Limb (tissue), 2 donors: ENCODE data around the gene ALCAM.
"Not testable (repeated sequence)": the region's sequence is repeated elsewhere in the genome, so short reads cannot be mapped to it uniquely, and the experiment has no call there.

Source experiments
- DNase-seq, 2 donors: peaks; one replicate each; pipeline ENCODE4 v3.0.0-alpha.2; 2016; ENCODE audit errors: extremely low spot score in 2 of 2

Gene ALCAM

DNA sequence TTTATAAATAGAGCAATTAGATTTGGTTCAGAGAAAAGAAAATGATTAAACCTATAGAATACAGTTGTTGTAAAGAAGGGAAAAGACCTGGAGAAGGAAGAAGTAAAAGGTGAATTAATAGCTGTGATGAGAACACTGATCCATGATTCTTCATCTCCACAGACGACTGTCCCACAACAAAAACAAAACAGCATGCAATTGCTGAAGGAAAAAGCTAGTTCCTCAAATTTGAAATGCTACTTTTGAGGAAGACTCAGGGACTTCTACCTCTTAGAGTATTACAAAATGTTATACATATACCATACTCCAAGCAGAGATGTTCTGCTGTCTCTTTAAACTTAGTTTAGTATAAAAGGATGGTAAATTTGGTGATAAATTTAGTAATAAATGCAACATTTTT, 21.5 kb downstream of the ALCAM start:
- DNase-seq = no peak

DNA sequence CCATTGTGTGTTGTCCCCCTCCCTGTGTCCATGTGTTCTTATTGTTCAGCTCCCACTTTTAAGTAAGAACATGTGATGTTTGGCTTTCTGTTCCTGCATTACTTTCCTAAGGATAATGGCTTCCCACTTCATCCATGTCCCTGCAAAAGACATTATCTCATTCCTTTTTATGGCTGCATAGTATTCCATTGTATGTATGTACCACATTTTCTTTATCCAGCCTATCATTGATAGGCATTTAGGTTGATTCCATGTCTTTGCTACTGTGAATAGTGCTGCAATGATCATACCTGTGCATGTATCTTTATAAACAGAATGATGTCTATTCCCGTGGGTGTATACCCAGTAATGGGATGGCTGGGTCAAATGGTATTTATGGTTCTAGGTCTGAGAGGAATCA, 23.1 kb downstream of the ALCAM start:
- DNase-seq = not testable (repeated sequence)

DNA sequence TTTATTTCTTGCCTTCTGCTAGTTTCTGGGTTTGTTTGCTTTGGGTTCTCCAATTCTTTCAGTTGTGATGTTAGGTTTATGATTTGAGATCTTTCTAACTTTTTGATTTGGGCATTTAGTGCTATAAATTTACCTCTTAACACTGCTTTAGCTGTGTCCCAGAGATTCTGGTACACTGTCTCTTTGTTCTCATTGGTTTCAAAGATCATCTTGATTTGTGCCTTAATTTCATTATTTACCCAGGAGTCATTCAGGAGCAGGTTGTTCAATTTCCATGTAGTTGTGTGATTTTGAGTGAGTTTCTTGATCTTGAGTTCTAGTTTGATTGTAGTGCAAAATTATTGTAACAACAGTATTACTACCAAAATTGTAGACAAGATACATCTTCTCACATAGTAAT, 25.9 kb downstream of the ALCAM start:
- DNase-seq = not testable (repeated sequence)

DNA sequence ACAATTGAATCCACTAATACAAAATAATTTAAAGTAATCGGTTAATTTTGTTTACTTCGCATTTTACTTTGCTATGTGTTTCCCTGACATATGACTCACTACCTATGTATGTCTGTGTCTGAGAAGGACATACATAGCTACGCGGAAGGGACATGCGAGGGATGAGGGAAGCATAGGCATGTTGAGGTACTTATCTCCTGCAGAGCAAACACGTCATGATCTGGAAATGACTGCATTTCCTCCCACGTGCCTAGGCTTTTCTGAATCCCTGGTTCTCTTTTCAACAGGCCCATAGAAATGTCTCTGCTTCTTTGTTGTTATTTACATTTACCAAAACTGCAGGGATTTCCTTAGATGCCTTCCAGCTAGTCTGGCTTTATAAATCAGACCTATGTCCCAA, 27.5 kb downstream of the ALCAM start:
- no peak for DNase-seq

DNA sequence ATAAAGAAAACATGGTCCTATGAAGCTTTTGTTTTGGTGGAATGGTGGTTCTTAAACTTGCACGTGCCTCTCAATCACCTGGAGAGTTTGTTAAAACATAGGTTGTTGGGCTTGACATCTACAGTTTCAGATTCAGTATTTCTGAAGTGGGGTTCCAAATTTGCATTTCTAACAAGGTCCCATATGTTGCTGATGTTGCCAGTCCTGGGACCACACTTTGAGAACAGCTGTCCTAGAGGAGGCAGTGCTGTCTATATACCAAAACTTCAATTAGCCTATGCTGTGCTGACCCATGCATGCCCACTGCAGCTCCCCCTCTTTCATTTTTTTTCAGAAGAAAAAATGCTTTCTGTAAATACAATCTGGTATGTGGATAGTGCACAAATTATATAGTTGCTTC, 31.3 kb downstream of the ALCAM start:
- no peak for DNase-seq

DNA sequence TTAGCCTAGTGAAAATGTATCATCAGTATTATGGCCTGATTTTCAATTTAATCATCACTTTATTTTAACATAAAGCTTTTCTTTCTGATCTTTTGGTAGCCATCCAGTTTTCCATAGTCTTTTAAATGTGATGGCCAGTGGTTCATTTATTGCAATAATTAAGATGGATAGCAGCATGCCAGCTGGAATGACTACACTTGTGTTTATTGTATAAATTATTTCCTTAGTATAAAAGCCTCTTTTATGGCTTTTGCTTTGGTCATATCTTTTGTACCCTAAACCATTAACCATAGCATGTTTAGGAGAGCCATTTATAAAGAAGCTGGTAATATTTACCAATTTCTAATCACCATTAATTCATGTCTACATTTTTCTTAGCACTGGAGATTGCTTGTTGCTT, 31.7 kb downstream of the ALCAM start:
- DNase-seq = no peak

DNA sequence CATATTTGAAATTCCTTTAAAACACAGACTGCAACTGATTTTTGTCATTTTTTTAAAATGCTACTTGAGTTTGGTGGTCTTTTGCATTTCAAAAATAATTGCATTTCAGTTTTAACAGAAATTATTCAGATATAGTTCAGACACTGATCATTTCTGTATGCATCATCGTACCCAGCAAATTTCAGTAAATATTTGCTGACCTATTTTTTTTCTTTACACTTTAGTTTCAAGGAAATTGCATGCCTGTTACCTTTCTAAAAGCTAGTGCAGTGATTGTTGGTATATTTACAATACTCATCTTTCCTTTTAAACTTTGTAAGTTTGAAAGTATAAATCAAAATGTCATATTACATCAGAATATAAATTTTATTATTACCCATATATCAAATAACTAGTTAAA, 32.4 kb downstream of the ALCAM start:
- DNase-seq = no peak

DNA sequence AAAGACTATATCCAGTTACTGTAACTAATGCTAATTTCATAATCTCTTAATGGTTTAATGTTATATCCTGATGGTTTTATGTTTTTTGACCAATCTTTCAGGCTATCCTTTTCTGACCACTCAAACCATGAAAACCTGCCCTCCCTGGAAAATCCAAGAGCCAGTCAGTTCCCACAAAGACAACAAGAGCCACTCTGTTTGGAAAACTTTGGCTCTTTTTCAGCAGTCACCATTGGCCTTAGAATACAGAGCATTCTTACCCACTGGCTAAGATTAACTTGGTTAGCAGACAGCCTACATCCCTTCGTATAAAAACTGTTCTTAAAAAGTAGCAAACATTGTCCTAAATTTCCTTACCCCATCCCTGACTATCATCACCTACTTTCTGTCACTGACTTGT, 32.9 kb downstream of the ALCAM start:
- DNase-seq = no peak

DNA sequence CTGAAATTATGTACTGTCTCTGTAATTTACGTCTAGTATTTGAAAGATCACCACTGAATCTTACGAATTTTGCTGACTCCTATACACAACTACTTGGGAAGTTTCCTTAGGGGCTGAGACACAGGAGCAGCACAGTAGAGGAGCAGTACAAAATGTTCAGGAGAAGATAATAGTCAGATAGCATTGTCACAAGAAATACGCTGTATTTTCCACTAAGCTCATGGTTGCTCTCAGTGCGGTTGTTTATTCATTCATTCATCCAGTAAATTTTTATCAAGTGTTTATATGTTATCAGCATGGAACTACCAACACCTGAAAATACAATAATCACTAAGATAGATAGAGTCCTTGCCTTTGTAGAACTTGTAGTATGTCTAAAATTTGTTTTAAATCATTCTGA, 34.5 kb downstream of the ALCAM start:
- DNase-seq = no peak

DNA sequence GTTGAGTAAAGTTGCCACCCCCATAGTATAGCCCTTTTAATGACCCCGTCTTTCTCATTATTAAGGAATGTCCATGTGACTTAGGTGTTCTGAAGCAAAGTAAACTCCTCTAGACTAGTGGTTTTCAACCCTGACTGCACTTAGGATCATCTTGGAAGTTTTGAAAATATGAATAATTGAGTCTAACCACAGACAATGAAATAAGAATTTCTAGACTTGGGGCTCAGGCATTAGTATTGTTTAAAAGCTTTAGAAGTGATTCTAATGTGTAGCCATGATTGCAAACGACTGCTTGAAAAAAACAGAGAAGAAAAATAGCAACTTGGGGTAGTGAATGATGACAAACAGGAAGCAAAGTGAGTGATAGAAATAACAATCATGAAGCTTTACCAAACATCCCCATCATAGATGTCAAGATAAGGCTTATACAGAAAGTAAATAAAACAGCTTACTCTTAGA, 35.0 kb downstream of the ALCAM start:
- no peak for DNase-seq

DNA sequence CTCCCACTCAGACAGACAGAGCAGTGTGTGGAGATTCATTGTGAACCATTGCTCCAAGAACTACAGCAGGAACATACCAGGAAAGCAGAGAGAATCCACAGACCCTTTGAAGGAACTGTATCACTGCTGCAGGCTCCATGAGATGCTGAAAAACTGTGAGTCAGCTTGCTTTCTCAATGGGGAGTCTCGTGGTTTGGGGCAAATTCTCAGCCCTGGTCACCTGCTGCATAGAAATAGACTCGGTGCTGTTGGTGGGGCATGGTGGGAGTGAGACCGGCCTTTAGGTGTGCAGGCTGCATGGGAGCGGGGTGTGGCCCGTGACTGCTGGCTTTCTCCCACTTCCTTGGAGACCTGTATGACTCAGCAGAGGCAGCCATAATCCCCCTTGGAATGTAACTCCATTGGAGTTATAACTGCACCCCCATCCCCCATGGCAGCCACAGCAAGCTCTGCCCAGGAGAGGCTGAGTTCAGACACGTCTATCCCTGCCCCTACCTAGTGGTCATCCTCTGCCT, 35.6 kb downstream of the ALCAM start:
- DNase-seq = no peak

DNA sequence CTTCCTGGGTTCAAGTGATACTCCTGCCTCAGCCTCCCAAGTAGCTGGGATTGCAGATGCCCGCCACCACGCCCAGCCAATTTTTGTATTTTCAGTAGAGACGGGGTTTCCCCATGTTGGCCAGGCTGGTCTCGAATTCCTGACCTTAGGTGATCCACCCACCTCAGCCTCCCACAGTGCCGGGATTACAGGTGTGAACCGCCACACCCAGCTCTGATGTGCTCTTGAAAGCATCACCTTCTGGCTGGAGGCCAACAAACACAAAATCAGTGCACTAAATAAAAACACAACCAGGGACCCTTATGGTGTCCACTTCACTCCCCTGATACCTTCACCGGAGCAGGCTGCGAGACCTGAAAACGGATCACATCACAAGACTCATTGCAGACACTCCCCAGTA, 36.3 kb downstream of the ALCAM start:
- not testable (repeated sequence) for DNase-seq

DNA sequence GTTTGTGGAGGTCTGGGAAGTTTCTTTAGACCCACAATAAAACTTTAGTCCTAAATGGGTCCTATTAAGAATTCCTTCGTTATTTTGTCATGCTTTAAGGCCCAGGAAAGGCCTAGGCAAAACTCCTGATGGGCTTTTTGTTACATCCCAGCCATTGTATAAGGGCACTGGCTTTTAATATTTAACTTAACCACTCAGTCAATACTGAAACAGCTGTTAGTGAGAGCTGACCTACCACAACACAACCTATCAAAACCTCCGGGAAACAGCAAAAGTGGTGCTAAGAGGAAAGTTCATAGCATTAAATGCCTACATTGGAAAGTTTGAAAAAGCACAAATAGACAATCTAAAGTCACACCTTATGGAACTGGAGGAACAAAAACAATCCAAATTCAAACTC, 39.6 kb downstream of the ALCAM start:
- DNase-seq = no peak

DNA sequence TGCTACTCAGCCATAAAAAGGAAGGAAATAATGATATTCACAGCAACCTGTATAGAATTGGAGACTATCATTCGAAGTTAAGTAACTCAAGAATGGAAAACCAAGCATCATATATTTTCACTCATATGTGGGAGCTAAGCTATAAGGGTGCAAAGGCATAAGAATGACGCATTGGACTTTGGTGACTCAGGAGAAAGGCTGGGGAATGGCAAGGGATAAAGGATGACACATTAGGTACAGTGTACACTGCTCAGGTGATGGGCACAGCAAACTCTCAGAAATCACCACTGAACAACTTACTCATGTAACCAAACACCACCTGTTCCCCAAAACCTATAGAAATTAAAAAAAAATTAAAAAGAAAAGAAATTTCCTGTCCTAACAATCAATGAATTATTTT, 42.7 kb downstream of the ALCAM start:
- no peak for DNase-seq

DNA sequence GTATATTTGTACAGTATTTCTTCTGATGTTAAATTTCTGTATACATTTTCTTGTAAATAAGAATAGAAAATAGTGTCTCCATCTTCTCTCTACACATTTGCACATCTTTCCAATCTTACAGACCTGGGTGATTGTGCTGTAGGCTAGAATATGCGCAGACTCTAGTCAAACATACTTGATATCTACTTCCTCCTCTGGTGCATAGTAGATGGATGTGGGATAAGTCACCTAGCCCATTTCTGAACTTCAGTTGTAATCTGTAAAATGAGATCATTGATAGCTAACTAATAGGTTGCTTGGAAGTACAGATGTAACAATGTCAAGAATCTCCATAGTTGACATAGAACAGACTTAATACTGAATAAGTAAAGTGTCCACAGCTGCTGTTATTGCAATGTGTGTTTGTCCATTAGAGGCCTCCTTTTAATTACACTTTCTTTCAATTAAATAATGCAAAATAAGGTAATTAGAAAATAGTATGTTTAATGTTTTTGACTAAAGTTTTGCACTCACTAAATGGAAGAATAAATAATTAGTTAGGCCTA, 46.7 kb downstream of the ALCAM start:
- no peak for DNase-seq

DNA sequence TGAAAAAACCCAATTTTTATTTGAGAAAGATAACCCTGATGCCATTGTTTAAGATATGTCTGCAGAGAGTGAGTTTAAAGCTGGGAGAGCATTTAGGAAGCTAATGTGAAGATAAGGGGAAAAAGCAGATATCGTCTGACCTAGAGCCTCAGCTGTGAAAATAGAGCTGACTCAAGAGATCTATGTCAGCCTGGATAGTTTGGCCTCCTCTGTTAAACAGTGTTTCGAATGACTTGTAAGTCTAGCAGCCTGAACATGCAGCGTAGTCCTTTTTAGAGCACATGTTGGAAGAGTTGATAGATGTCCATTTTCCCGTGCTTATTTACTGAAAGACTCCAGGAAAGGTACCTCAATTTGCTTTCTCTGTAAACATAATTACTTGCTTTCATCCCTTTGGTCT, 48.1 kb downstream of the ALCAM start:
- no peak for DNase-seq

DNA sequence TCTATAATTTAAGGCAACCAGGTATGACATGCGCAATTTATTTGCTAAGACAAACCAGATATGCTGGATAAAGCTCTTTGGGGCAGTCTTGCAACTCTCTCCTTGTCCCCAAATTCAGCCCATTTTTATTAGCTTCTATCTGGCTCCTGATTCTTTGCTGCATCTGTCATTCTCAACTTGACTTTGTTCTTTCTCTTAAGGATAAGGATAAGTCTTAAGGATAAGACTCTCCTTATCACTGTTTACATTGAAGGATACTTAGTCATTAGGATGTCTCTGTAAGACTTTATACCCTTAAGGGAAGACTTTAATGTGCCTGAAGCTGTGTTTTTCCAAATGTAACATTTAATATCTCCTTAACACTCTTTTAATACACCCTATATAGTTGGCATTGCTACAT, 49.2 kb downstream of the ALCAM start:
- no peak for DNase-seq

DNA sequence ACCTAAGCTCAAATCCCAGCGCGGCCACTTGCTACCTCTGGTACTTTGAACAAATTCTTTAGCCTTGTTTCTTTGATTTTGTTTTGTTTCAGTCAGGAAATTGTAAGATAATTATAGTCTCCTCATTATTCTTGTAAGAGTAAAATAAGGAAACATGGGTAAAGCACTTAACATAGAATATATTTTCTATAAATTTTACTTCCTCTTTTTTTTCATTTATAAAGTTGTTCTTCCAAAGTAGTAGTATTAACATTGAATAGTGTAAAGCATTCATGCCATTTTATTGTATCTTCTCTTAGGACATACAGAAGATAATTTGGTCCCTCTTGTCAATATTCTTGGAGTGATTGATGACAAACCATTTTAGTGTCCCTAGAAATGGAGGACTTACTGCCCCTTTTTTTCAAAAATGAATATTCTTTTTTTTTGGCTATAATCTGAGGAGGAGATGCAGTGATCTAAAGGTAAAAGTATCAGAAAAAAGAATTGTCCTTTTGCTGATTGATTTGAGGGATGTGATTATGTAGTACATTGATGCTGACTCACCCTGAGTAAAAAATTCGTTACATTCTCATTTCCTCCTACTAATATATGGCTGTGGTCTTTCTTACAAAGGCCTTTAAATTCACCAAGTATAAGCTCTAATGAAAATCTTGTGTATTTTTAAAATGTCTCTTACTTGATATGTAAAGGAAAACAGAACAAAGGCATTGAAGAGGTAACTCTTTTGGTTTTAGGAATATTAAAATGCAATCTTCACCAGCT, 51.0 kb downstream of the ALCAM start:
- no peak for DNase-seq

DNA sequence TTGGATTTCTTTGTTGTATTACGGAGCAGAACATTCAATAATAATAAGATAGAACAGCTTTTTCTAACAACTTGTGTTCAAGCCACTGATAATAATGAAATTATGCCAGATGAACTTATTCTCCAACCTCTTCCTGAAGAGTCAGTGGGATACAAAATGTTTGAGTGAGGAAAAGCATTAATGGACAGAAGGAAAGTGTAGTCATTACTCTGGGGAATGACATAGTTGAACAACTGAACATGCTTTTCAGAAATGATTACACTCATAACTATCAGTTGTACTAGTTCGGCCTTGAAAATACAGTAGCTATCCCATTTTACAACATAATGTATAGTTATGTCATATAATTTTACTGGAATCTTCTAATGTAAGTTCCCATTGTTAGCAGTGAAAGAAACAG, 55.9 kb downstream of the ALCAM start:
- no peak for DNase-seq

DNA sequence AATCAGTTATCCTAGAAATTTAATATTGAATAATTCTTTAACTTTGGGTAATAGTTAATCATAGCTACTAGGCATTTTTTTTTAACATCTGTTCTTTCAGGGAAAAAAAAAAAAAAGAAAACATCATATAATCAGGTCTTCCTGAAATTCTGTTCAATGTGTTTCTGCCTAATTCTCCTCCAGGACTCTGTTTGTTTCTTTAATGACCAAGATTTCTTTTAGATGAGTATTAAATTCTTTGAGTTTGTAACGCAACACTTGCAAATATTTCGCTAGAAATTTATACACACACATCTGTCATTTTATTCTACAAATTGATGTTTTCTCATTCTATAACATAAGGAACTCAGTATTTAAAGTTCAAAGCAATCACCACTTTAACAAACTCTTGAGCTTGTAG, 56.7 kb downstream of the ALCAM start:
- DNase-seq = no peak

DNA sequence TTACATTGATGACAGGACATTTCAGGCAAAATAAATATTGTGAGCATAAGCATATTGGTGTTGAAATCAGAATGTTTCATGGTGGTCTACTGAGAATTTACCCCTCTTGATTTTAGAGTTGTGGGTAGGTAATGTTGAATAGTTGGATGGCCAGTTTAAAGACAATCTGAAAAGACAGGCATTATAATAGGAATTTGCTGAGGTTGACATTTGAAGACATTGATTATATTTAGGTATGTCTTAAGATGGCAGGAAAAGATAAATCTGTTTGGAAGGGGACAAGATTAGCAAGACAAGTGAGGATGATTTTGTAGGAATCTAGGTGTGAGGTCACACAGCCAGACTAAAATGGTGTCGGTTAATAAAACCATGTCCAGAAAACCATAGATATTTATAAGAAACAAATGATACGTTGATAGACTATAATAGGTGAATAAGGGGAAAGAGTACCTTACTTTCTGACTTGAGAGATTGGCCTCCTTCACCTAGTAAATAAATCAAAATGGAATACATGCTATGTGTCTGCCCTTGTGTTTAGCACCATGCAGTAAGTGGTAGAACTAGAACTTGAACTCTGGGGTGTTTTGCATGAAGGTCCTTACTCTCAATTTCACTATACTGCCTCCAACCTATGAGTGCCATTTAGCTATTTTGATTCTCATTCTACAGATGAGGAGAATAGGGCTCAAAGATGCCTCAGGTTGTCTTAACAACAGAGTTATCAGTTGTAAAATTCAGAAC, 57.9 kb downstream of the ALCAM start:
- DNase-seq = no peak

DNA sequence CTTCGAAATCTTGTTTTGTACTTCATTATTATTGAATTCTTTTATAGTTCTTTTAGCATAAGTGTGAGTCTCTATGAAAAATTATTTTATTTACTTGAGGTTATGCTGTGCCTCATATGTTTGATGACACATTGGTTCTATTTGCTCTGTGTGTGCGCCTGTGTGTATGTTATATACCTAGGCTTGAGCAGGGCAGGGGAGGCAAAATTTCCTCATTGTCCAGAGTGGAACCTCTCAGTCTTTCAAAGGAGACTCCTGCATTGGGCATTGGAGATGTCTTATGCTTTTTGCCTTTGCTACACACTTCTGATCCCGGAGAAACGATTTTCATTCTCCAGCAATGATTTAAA, 58.4 kb downstream of the ALCAM start:
- DNase-seq = no peak

DNA sequence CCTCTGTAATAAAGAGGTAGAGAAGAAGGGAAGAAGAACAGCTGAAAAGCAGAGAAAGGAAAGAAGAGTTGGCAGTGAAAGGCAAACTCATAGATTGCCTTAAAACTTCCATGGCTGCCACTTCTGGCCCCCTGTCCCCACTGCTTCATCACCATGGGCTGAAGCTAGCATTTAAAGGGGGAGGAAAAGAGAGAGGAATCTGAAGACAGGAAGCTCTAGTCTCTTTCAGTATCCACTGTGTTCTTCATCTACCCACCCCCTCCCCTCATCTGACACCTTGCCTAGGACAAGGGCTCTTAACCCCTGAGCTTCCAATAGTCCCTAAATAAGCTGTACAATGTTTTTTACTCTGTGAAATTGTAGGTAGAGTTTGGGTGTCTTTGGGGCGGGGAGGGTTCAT, 60.6 kb downstream of the ALCAM start:
- DNase-seq = no peak
